PC-3 (cell line): ENCODE measurements around the gene VWA2.

Experiments used
- EZH2 ChIP-seq: fragments of 300-600 bp; sonication (generic); IDR thresholded peaks from one replicate; pipeline ENCODE4 v1.6.1; 2017; ENCODE audit warnings: antibody characterized with exemption, mild to moderate bottlenecking, low read length; ENCODE audit not compliant: unreplicated experiment
- EZH2phosphoT487 ChIP-seq: fragments of 300-600 bp; sonication (generic); IDR thresholded peaks from 2 replicates; pipeline ENCODE4 v1.6.1; 2018; ENCODE audit warnings: mild to moderate bottlenecking, antibody characterized with exemption, low read length, borderline replicate concordance
- TF ChIP-seq, protein P1 (sequence below): fragments of 300-600 bp; sonication (generic); conservative IDR thresholded peaks from 2 replicates; pipeline ENCODE4 v1.5.1; 2017; ENCODE audit warnings: antibody characterized with exemption, low read depth, mild to moderate bottlenecking, low read length

DNA sequence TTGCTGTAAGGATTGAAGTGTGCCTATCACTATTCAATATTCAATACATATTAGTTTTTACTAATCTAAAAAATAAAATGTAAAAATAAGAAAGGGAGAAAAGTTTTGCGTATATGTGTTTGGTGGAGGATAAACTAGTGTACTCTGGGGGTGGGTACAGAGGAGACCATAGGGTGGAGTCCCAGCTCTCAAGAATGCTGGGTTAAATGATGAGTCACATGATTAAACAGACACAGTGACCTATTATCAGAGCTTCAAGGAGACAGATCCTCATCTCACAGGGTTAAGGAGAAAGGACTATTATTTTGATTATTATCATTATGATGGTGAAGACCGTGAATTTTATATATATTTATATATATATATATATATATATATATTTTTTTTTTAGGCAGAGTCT lies 87.7 kb downstream of the VWA2 start:
- TF ChIP-seq, protein P1, sequence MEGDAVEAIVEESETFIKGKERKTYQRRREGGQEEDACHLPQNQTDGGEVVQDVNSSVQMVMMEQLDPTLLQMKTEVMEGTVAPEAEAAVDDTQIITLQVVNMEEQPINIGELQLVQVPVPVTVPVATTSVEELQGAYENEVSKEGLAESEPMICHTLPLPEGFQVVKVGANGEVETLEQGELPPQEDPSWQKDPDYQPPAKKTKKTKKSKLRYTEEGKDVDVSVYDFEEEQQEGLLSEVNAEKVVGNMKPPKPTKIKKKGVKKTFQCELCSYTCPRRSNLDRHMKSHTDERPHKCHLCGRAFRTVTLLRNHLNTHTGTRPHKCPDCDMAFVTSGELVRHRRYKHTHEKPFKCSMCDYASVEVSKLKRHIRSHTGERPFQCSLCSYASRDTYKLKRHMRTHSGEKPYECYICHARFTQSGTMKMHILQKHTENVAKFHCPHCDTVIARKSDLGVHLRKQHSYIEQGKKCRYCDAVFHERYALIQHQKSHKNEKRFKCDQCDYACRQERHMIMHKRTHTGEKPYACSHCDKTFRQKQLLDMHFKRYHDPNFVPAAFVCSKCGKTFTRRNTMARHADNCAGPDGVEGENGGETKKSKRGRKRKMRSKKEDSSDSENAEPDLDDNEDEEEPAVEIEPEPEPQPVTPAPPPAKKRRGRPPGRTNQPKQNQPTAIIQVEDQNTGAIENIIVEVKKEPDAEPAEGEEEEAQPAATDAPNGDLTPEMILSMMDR, result no peak
- TF ChIP-seq EZH2, result no peak
- TF ChIP-seq EZH2phosphoT487, result no peak
